ENCODE data around the gene RPTN. TPM values are rescaled to one million over a fixed set of nuclear protein-coding genes. Genes with fewer than 3 reads are reported as not detected.

The RPTN gene
- total RNA-seq, 1 donor from 2014 or later = 0.09 TPM

GRCh38 chr1:152189657-152190442 is 30.8 kb upstream of the RPTN start:
- peak; percentile 76 for TF ChIP-seq CTCF (IDR thresholded peaks at IDR 0.05; ENCODE audit: insufficient read depth, low read depth, low read length)
- TF ChIP-seq EZH2 (IDR thresholded peaks at IDR 0.05; ENCODE audit: insufficient read depth, low read length) = no peak

GRCh38 chr1:152188673-152189591 is 29.9 kb upstream of the RPTN start:
- Histone ChIP-seq H4K20me1 (ENCODE audit: insufficient read depth, low read length) (no peaks in the 10 kb centered on the region), H3K27ac (ENCODE audit: low read depth, low read length) (no peak overlapping the region), H3K4me2 (ENCODE audit: low read length) (peak overlapping the region; percentile 83), H3K9me3 (ENCODE audit: insufficient read depth, low read depth, low read length) (no peaks in the 10 kb centered on the region), H3K27me3 (ENCODE audit: insufficient read depth, low read length) (peaks cover 4% of the 10 kb centered on the region), H2AFZ (ENCODE audit: low read depth, low read length) (peak overlapping the region; percentile 80), H3K9ac (ENCODE audit: low read length) (peak overlapping the region; percentile 70), H3K79me2 (ENCODE audit: insufficient read depth, low read length) (no peaks in the 10 kb centered on the region), H3K4me3 (ENCODE audit: insufficient read depth, low read depth, low read length) (peak overlapping the region; percentile 54), H3K4me1 (ENCODE audit: insufficient read depth, low read length) (no peaks in the 10 kb centered on the region), H3K36me3 (ENCODE audit: insufficient read depth, low read length) (no peaks in the 10 kb centered on the region)
- FAIRE-seq = no peak
- DNase-seq (ENCODE audit: low read depth) = peak; percentile 44
- peaks cover 12% of the 10 kb centered on the region for H3K27me3 Mint-ChIP-seq (ENCODE audit: low read depth, unreplicated experiment)
- H3K4me3 Mint-ChIP-seq (ENCODE audit: unreplicated experiment) = peak overlapping the region; percentile 74
- H3K9me3 Mint-ChIP-seq (ENCODE audit: unreplicated experiment) = peaks cover 2% of the 10 kb centered on the region
- no peaks in the 10 kb centered on the region for H3K36me3 Mint-ChIP-seq (ENCODE audit: low read depth, unreplicated experiment)
- H3K27ac Mint-ChIP-seq (ENCODE audit: unreplicated experiment) = no peak overlapping the region
- peaks cover 19% of the 10 kb centered on the region for H3K4me1 Mint-ChIP-seq (ENCODE audit: low read depth, unreplicated experiment)
- TF ChIP-seq CTCF (IDR thresholded peaks at IDR 0.05; ENCODE audit: insufficient read depth, low read depth, low read length) (peak; percentile 52), EZH2 (IDR thresholded peaks at IDR 0.05; ENCODE audit: insufficient read depth, low read length) (no peak)

More at GRCh38 chr1:152189657-152190442, 30.8 kb upstream of the RPTN start:
- FAIRE-seq (peak; percentile 68), DNase-seq (ENCODE audit: low read depth) (peak; percentile 40)
- Histone ChIP-seq H3K27ac (ENCODE audit: low read depth, low read length) (no peak overlapping the region), H3K4me3 (ENCODE audit: insufficient read depth, low read depth, low read length) (peak overlapping the region; percentile 54), H3K36me3 (ENCODE audit: insufficient read depth, low read length) (no peaks in the 10 kb centered on the region), H3K79me2 (ENCODE audit: insufficient read depth, low read length) (no peaks in the 10 kb centered on the region), H4K20me1 (ENCODE audit: insufficient read depth, low read length) (no peaks in the 10 kb centered on the region), H3K4me1 (ENCODE audit: insufficient read depth, low read length) (no peaks in the 10 kb centered on the region), H2AFZ (ENCODE audit: low read depth, low read length) (peak overlapping the region; percentile 80), H3K4me2 (ENCODE audit: low read length) (peak overlapping the region; percentile 83), H3K9ac (ENCODE audit: low read length) (peak overlapping the region; percentile 70), H3K9me3 (ENCODE audit: insufficient read depth, low read depth, low read length) (no peaks in the 10 kb centered on the region), H3K27me3 (ENCODE audit: insufficient read depth, low read length) (peaks cover 4% of the 10 kb centered on the region)
- Mint-ChIP-seq H3K4me3 (ENCODE audit: unreplicated experiment) (peak overlapping the region; percentile 74), H3K27ac (ENCODE audit: unreplicated experiment) (no peak overlapping the region), H3K36me3 (ENCODE audit: low read depth, unreplicated experiment) (no peaks in the 10 kb centered on the region), H3K27me3 (ENCODE audit: low read depth, unreplicated experiment) (peaks cover 12% of the 10 kb centered on the region), H3K9me3 (ENCODE audit: unreplicated experiment) (no peaks in the 10 kb centered on the region), H3K4me1 (ENCODE audit: low read depth, unreplicated experiment) (peaks cover 19% of the 10 kb centered on the region)
